ENCODE data around the gene TCL1B. TPM values are rescaled to one million over a fixed set of nuclear protein-coding genes. Genes with fewer than 3 reads are reported as not detected.

The TCL1B gene
- total and polyA plus RNA-seq, 2 of the 4 experiments (the other 2 are of a cell fraction): not detected

DNA sequence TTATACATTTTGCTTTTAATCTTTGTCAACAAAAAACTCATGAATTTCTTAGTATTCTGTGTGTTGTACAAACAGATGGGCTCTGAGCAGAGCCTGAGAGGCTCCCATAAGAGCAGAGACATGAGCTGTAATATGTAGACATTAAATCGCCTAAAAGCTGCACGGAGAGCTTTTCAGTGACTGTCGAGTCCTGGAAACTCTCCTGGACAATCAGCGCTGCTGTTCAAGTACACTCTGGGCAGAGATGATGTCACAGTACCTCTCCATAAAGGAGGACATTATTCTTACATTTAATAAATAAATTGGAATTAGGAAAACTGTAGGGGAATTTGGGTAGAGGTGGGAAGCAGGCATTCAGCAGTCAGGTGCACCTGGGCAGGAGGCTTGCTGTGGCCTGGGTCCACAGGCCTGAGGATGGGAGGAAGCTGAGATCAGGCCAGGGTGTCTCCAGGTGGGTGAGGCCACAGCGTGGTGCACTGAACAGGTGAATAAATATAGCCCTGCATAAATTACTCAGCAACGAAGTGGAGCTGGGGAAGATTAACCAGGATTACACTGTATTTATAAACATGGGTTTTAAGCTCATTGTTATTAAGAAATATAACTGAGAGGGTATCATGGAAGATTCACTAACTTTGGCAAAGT, 41.0 kb downstream of the TCL1B start:
- no peak for TF ChIP-seq RCOR1 (IDR thresholded peaks at IDR 0.05; ENCODE audit: insufficient replicate concordance, low read length)
- TF ChIP-seq FOS (IDR thresholded peaks at IDR 0.05; ENCODE audit: low read depth, low read length): no peak
- no peak for TF ChIP-seq MXI1 (IDR thresholded peaks at IDR 0.05; ENCODE audit: borderline replicate concordance, low read depth, low read length)
- no peak for TF ChIP-seq ELK1 (IDR thresholded peaks at IDR 0.05; ENCODE audit: borderline replicate concordance, low read depth, low read length)
- TF ChIP-seq USF2 (IDR thresholded peaks at IDR 0.05; ENCODE audit: low read depth, low read length): no peak
- TF ChIP-seq RFX5 (IDR thresholded peaks at IDR 0.05; ENCODE audit: low read depth, low read length): no peak
- no peak for TF ChIP-seq CHD1 (IDR thresholded peaks at IDR 0.05; ENCODE audit: low read depth, low read length)
- TF ChIP-seq, protein P1, sequence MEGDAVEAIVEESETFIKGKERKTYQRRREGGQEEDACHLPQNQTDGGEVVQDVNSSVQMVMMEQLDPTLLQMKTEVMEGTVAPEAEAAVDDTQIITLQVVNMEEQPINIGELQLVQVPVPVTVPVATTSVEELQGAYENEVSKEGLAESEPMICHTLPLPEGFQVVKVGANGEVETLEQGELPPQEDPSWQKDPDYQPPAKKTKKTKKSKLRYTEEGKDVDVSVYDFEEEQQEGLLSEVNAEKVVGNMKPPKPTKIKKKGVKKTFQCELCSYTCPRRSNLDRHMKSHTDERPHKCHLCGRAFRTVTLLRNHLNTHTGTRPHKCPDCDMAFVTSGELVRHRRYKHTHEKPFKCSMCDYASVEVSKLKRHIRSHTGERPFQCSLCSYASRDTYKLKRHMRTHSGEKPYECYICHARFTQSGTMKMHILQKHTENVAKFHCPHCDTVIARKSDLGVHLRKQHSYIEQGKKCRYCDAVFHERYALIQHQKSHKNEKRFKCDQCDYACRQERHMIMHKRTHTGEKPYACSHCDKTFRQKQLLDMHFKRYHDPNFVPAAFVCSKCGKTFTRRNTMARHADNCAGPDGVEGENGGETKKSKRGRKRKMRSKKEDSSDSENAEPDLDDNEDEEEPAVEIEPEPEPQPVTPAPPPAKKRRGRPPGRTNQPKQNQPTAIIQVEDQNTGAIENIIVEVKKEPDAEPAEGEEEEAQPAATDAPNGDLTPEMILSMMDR (conservative IDR thresholded peaks at IDR 0.05; ENCODE audit: low read depth, low read length): no peak
- TF ChIP-seq BHLHE40 (IDR thresholded peaks at IDR 0.05; ENCODE audit: low read depth, low read length): no peak
- TF ChIP-seq POLR2A (IDR thresholded peaks at IDR 0.05; ENCODE audit: low read depth, low read length): no peak
- TF ChIP-seq SMC3 (IDR thresholded peaks at IDR 0.05; ENCODE audit: low read depth, low read length): no peak
- no peak for TF ChIP-seq MAFK (IDR thresholded peaks at IDR 0.05; ENCODE audit: low read depth, low read length)
- no peak for TF ChIP-seq CEBPB (IDR thresholded peaks at IDR 0.05; ENCODE audit: low read depth, low read length)
- TF ChIP-seq NFE2L2 (IDR thresholded peaks at IDR 0.05; ENCODE audit: low read depth, low read length): no peak
- no peak for TF ChIP-seq RAD21 (IDR thresholded peaks at IDR 0.05; ENCODE audit: low read length)
- no peak for TF ChIP-seq MAZ (IDR thresholded peaks at IDR 0.05; ENCODE audit: borderline replicate concordance, low read depth, low read length)
- H2BK120ac ChIP-seq (ENCODE audit: low read depth, low read length): no peak overlapping the region
- H2AK5ac ChIP-seq (ENCODE audit: low read depth, low read length): no peak overlapping the region
- ChIA-PET POLR2A (ENCODE audit: unreplicated experiment) (interaction anchor here (0.6 kb wide), 1 partner anchor 148 kb away, joined by 3 read pairs; no protein-coding TSS in a partner anchor), CTCF (no interaction called here)
- no TSS peak for BruUV-seq (replicated peaks)
- no peak overlapping the region for H3K4me2 ChIP-seq (ENCODE audit: low read depth, low read length)
- intact Hi-C loops (cut with micrococcal nuclease) (no loop called here), dilution Hi-C loops (cut with HindIII; ENCODE audit: low sequenced_read_pairs, unreplicated experiment) (no loop called here), in situ Hi-C loops (cut with MboI; ENCODE audit: low sequenced_read_pairs) (no loop called here)
- no peak overlapping the region for H2BK5ac ChIP-seq (ENCODE audit: low read depth, low read length, poor library complexity, severe bottlenecking)
- H3K23ac ChIP-seq (ENCODE audit: low read depth, low read length): no peak overlapping the region
- no peak overlapping the region for H3K9ac ChIP-seq (ENCODE audit: low read depth, low read length)
- no peaks in the 10 kb centered on the region for H3K27me3 ChIP-seq (ENCODE audit: control insufficient read depth, insufficient read depth, low read length)
- no peak overlapping the region for H3K27ac ChIP-seq (ENCODE audit: insufficient read depth, low read length)
- H3K18ac ChIP-seq (ENCODE audit: low read depth, low read length): no peak overlapping the region
- WGBS, 2 experiments (ENCODE audit: extremely low coverage in 2 of 2, insufficient read length in 1 of 2): no CpG with 5 or more reads among the region's 6 CpGs
- no peak overlapping the region for H4K91ac ChIP-seq (ENCODE audit: insufficient read depth, low read depth, low read length)
- ATAC-seq (ENCODE audit: low read depth) (no peak), DNase-seq (no peak)
- no peaks in the 10 kb centered on the region for H3K9me3 ChIP-seq (ENCODE audit: control insufficient read depth, insufficient read depth, low read length)
- no peak overlapping the region for H4K8ac ChIP-seq (ENCODE audit: low read depth in 2 of 2, low read length in 2 of 2)
- no peak overlapping the region for H3K14ac ChIP-seq (replicated peaks; ENCODE audit: low read depth, low read length)
- H3K36me3 ChIP-seq (ENCODE audit: control insufficient read depth, insufficient read depth, low read length): no peaks in the 10 kb centered on the region
- no peak overlapping the region for H2BK15ac ChIP-seq (ENCODE audit: low read depth, low read length)
- H2AK9ac ChIP-seq (replicated peaks; ENCODE audit: low read depth, low read length, poor library complexity): no peak overlapping the region
- H2AFZ ChIP-seq (replicated peaks; ENCODE audit: low read length, poor library complexity): no peak overlapping the region
- no peak overlapping the region for H3K4me3 ChIP-seq (ENCODE audit: insufficient read depth, low read depth, low read length)
- H3K9me1 ChIP-seq (ENCODE audit: insufficient read depth, low read length): no peaks in the 10 kb centered on the region
- no peak overlapping the region for H3K4ac ChIP-seq (ENCODE audit: low read depth, low read length)
- no peak overlapping the region for H2BK20ac ChIP-seq (ENCODE audit: low read depth, low read length)
- H4K20me1 ChIP-seq (ENCODE audit: insufficient read depth, low read length): no peaks in the 10 kb centered on the region
- no peak overlapping the region for H4K5ac ChIP-seq (ENCODE audit: low read depth, low read length)
- H3K4me1 ChIP-seq (ENCODE audit: control insufficient read depth, insufficient read depth, low read length): no peaks in the 10 kb centered on the region
- no peak overlapping the region for H3K56ac ChIP-seq (ENCODE audit: extremely low read depth, insufficient read depth, low read length)
- H3K79me1 ChIP-seq (ENCODE audit: low read depth in 1 of 2, low read length in 2 of 2): no peaks in the 10 kb centered on the region

Measured in IMR-90 (cell line).